H1 (cell line): Measurements from ENCODE around the gene TMTC2. TPM values are rescaled to one million over a fixed set of nuclear protein-coding genes. Genes with fewer than 3 reads are reported as not detected.

ENCODE experiments used
- CHD7 ChIP-seq: fragments of 300-600 bp; sonication (generic); IDR thresholded peaks from 2 replicates; pipeline ENCODE4 v1.7.1; 2012; ENCODE audit warnings: low read length, moderate library complexity, mild to moderate bottlenecking, inconsistent platforms; ENCODE audit not compliant: insufficient replicate concordance
- polyA plus RNA-seq, 7 experiments: library from polyadenylated mRNA; depleted of rRNA in 3 of 7; stranded (reverse) in 5 of 7; unstranded in 2 of 7; fragments of >200 nt in 5 of 7; fragments of 200-250 nt in 2 of 7; gene quantifications; 1 replicate in 5 of 7; 2 replicates in 1 of 7; 4 replicates in 1 of 7; pipeline versions ENCODE4 v1.2.1 to v1.2.3, GENCODE V29; 2011 to 2013; ENCODE audit warnings: missing spikeins in 2 of 7, mixed read lengths in 2 of 7
- total RNA-seq: library from RNA; stranded (reverse); fragmentation: NEBNext Ultra II Directional; extraction: Animal tissue kit (Norgen Biotek cat#: 25700); gene quantifications from 2 replicates; pipeline ENCODE4 v1.2.1, GENCODE V29; 2021

Gene TMTC2
- total and polyA plus RNA-seq, 2 of the 8 experiments (the other 6 are each of a cell fraction or from before 2014, with no cell fraction given), result 2.3 to 3.9 TPM

GRCh38 chr12:82898441-82898840 is 211.7 kb downstream of the TMTC2 start (continued):
- TF ChIP-seq CHD7, result no peak
